Measurements from ENCODE around the gene PLBD2. TPM values are rescaled to one million over a fixed set of nuclear protein-coding genes. Genes with fewer than 3 reads are reported as not detected.

The PLBD2 gene
- total RNA-seq: 22.0 and 59.2 TPM in 2 replicates

DNA sequence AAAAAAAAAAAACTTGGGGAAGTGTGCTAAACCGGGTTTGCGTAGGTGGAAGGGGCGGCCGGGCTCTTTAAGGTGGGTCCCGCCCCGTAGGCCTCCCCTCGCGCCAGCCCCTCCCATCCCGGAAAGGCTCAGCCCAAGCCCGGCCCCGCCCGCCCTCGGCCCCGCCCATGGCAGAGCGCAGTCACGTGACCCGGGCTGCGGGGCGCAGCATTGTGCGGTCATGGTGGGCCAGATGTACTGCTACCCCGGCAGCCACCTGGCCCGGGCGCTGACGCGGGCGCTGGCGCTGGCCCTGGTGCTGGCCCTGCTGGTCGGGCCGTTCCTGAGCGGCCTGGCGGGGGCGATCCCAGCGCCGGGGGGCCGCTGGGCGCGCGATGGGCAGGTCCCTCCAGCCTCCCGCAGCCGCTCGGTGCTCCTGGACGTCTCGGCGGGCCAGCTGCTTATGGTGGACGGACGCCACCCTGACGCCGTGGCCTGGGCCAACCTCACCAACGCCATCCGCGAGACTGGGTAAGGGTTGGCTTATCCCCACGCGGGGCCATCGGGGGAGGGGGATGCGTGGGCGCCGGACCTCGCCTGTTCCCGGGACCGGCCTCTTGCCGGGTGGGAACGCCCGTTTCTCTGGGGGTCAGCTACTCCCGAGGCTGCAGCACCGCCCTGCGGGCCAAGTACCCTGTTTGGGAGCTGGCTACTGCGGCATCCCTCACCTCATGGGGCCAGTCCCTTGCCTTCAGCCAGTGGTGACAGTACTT lies at the start of gene PLBD2:
Gene PLBD2, plus strand, starts transcription at position 207 of the 752 bp plus-strand sequence. Its CDS starts 14 bp downstream, at position 221.

GRCh38 chr12:113334786-113335539 lies 23.4 kb upstream of the PLBD2 start, which contains the start of gene SLC8B1:
SLC8B1 (minus strand) TSS chr12:113335109; CDS start chr12:113332878, 2,231 bp downstream.

GRCh38 chr12:113403435-113404415 lies 45.3 kb downstream of the PLBD2 start, which contains the start of gene SDS:
SDS (minus strand) TSS chr12:113403887; CDS start chr12:113399708, 4,179 bp downstream.

DNA sequence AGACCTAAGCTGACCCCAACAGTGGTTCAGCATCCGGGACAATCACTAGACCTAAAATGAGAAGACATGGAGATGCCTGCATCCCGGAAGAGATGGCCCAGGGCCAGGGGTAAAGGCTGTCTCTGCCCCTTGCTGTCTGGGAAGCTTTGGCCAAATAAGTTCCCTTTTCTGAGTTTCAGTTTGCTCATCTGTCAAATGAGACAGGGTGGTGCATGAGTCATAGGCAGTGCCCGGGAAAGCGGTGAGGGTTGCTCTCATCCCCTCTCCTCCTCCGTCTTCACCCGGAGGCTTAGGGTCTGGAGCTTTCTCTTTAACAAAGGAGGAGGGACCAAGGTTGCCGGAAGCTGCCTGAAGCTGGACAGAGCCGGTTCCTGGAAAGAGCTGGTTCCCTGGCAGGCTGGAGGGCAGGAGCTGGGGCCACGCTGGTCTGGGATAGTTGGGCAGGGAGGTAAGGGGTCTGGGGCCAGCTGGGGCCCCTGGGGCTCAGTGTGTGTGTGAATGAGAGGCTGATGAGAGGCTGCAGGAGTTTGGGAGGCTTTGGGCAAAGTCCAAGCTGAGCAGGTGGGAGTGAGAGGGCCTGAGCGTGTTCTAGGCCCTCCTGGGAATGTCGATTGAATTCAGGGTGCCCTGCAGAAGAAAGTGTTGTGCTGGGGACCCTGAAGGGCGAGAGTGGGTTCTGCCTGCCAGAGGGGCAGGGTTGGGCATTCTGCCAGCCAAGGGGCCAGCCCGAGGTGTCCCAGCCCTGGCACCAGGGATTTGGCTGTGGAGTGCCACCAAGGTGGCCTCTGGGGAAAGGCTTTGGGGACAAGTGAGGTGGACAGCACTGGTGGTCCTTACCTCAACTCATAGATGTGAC lies 63.9 kb downstream of the PLBD2 start, which contains the start of gene SDSL:
Gene SDSL, plus strand, starts transcription at position 351 of the 856 bp plus-strand sequence. CDS start 5,603 bp downstream, outside the sequence.

Other genes with a start within 250 kb of the PLBD2 start
- gene RASAL1, start 222.8 kb upstream of the PLBD2 start, total RNA-seq: not detected in 2 replicates
- not detected in 2 replicates for gene CFAP73, start 208.9 kb upstream of the PLBD2 start, total RNA-seq
- gene DDX54, start 173.1 kb upstream of the PLBD2 start, total RNA-seq: 24.8 and 49.8 TPM in 2 replicates
- gene RITA1, start 172.9 kb upstream of the PLBD2 start, total RNA-seq: 17.8 and 22.0 TPM in 2 replicates
- gene TPCN1, start 137.1 kb upstream of the PLBD2 start, total RNA-seq: 14.6 and 20.6 TPM in 2 replicates
- 12.1 and 20.9 TPM in 2 replicates for gene SLC8B1, start 23.5 kb upstream of the PLBD2 start, total RNA-seq
- gene SDS, start 45.3 kb downstream of the PLBD2 start, total RNA-seq: not detected in 2 replicates
- 11.6 and 30.1 TPM in 2 replicates for gene SDSL, start 63.8 kb downstream of the PLBD2 start, total RNA-seq
- gene LHX5, start 113.3 kb downstream of the PLBD2 start, total RNA-seq: not detected in 2 replicates